Upper lobe of left lung (tissue), 6 donors: ENCODE measurements around the gene EDC3. TPM values are rescaled to one million over a fixed set of nuclear protein-coding genes. Genes with fewer than 3 reads are reported as not detected.
A peak's percentile ranks its signal among the peaks of the same experiment; 100 is the strongest.

Experiments used
- ATAC-seq, 2 donors: fragments of 200-7000 bp; cut with Tn5 transposase; one replicate each; pipeline ENCODE4 v1.9.1; 2022; ENCODE audit warnings: mild to moderate bottlenecking in 2 of 2, moderate library complexity in 2 of 2; ENCODE audit not compliant: low FRiP score in 2 of 2
- DNase-seq, 2 donors: peaks; one replicate each; pipeline ENCODE4 v3.0.0-alpha.2; 2019 to 2020
- H3K27ac ChIP-seq, 4 donors: fragments of 200-600 bp; sonication (generic); one replicate each; pipeline ENCODE4 v1.5.1; 2016 to 2019
- H3K27me3 ChIP-seq, 4 donors: fragments of 200-600 bp; sonication (generic); one replicate each; pipeline ENCODE4 v1.5.1; 2017 to 2019
- H3K36me3 ChIP-seq, 4 donors: fragments of 200-600 bp; sonication (generic); one replicate each; pipeline ENCODE4 v1.5.1; 2016 to 2019
- H3K4me1 ChIP-seq, 4 donors: fragments of 200-600 bp; sonication (generic); one replicate each; pipeline ENCODE4 v1.5.1; 2018 to 2019
- H3K4me3 ChIP-seq, 4 donors: fragments of 200-600 bp; sonication (generic); one replicate each; pipeline ENCODE4 v1.5.1; 2017 to 2019; ENCODE audit warnings: mild to moderate bottlenecking in 2 of 4, moderate library complexity in 1 of 4
- H3K9me3 ChIP-seq, 4 donors: fragments of 200-600 bp; sonication (generic); one replicate each; pipeline ENCODE4 v1.5.1; 2018 to 2019
- CTCF ChIP-seq, 6 experiments: fragments of 450-650 bp in 4 of 6; fragments of 200-600 bp in 2 of 6; sonication (generic) in 2 of 6; IDR thresholded peaks; one replicate each; pipeline ENCODE4 v1.5.1; 2016 to 2019; ENCODE audit warnings: antibody characterized with exemption in 6 of 6
- EP300 ChIP-seq, 4 donors: sonication (generic); formaldehyde crosslinking; IDR thresholded peaks; one replicate each; pipeline ENCODE4 v1.5.1; 2017; ENCODE audit warnings: antibody characterized with exemption in 4 of 4, control low read depth in 2 of 4
- POLR2A ChIP-seq, 4 donors: fragments of 450-650 bp; IDR thresholded peaks; one replicate each; pipeline ENCODE4 v1.5.1; 2016 to 2017; ENCODE audit warnings: antibody characterized with exemption in 4 of 4, mild to moderate bottlenecking in 2 of 4
- POLR2AphosphoS5 ChIP-seq, 2 donors: sonication (generic); formaldehyde crosslinking; IDR thresholded peaks; one replicate each; pipeline ENCODE4 v1.5.1; 2017; ENCODE audit warnings: antibody characterized with exemption in 2 of 2
- WGBS, 2 donors: methylation state at CpG; one replicate each; pipeline ENCODE4 v1.1.5; 2017 to 2018; 5-methylcytosine and 5-hydroxymethylcytosine counted together
- total RNA-seq, 6 donors: library from RNA; depleted of rRNA in 4 of 6; stranded (reverse); fragments of >200 nt in 4 of 6; gene quantifications; one replicate each; pipeline versions ENCODE4 v1.1.0 to v1.2.1, GENCODE V29; 2016 to 2021
- donor health status: DM: no; HTN: no; CAD: no; lungs with moderate emphysema.
- donor health status: DM: no; HTN: yes; CAD: no; lungs with severe emphysema.

Gene EDC3
- total RNA-seq, 6 donors from 2014 or later = 16.7 to 43.0 (median 27.7) TPM

- peaks cover 0 to 14% (median 11%) of the 10 kb centered on the region in 4 donors for H3K4me1 ChIP-seq
- H3K4me3 ChIP-seq = no peak overlapping the region
- no peaks in the 10 kb centered on the region for H3K9me3 ChIP-seq
- ATAC-seq (no peak), DNase-seq (no peak)
- no peaks in the 10 kb centered on the region for H3K27me3 ChIP-seq
- 71 to 86% methylated on average over 3 of the region's 3 CpGs for WGBS, 2 donors
- peaks cover 53 to 99% (median 94%) of the 10 kb centered on the region in 4 donors for H3K36me3 ChIP-seq
- H3K27ac ChIP-seq = no peak overlapping the region
- TF ChIP-seq POLR2A (IDR thresholded peaks at IDR 0.05) (no peak), EP300 (IDR thresholded peaks at IDR 0.05) (no peak), CTCF (IDR thresholded peaks at IDR 0.05) (no peak), POLR2AphosphoS5 (IDR thresholded peaks at IDR 0.05) (no peak)
Measured at GRCh38 chr15:74628199-74628598, 67.6 kb downstream of the EDC3 start.

- peaks cover 54 to 99% (median 96%) of the 10 kb centered on the region in 4 donors for H3K36me3 ChIP-seq
- no peaks in the 10 kb centered on the region for H3K9me3 ChIP-seq
- peak overlapping the region in 2 of 4 donors; percentile 7 to 39 for H3K27ac ChIP-seq
- no peak overlapping the region for H3K4me3 ChIP-seq
- ATAC-seq (no peak), DNase-seq (no peak)
- 83 to 84% methylated on average over 1 to 5 of the region's 5 CpGs for WGBS, 2 donors
- H3K27me3 ChIP-seq = no peaks in the 10 kb centered on the region
- TF ChIP-seq CTCF (IDR thresholded peaks at IDR 0.05) (no peak), EP300 (IDR thresholded peaks at IDR 0.05) (no peak), POLR2AphosphoS5 (IDR thresholded peaks at IDR 0.05) (no peak), POLR2A (IDR thresholded peaks at IDR 0.05) (no peak)
- peaks cover 0 to 18% (median 13%) of the 10 kb centered on the region in 4 donors for H3K4me1 ChIP-seq
Measured at GRCh38 chr15:74627766-74628165, 68.1 kb downstream of the EDC3 start.

GRCh38 chr15:74626752-74627692 is 68.8 kb downstream of the EDC3 start:
- Histone ChIP-seq H3K9me3 (no peaks in the 10 kb centered on the region), H3K27ac (peak overlapping the region in 2 of 4 donors; percentile 7 to 39), H3K27me3 (no peaks in the 10 kb centered on the region), H3K36me3 (peaks cover 61 to 99% (median 97%) of the 10 kb centered on the region in 4 donors), H3K4me1 (peaks cover 0 to 19% (median 13%) of the 10 kb centered on the region in 4 donors), H3K4me3 (no peak overlapping the region)
- TF ChIP-seq EP300 (IDR thresholded peaks at IDR 0.05) (no peak), POLR2A (IDR thresholded peaks at IDR 0.05) (no peak), POLR2AphosphoS5 (IDR thresholded peaks at IDR 0.05) (no peak), CTCF (IDR thresholded peaks at IDR 0.05) (no peak)
- WGBS, 2 donors = 83 to 88% methylated on average over 8 to 10 of the region's 10 CpGs
- no peak for DNase-seq
- no peak for ATAC-seq

GRCh38 chr15:74626336-74626735 is 69.5 kb downstream of the EDC3 start:
- DNase-seq (no peak), ATAC-seq (no peak)
- Histone ChIP-seq H3K36me3 (peaks cover 68 to 100% (median 99%) of the 10 kb centered on the region in 4 donors), H3K27ac (peak overlapping the region in 1 of 4 donors; percentile 38), H3K4me3 (no peak overlapping the region), H3K27me3 (no peaks in the 10 kb centered on the region), H3K9me3 (no peaks in the 10 kb centered on the region), H3K4me1 (peaks cover 0 to 19% (median 14%) of the 10 kb centered on the region in 4 donors)
- TF ChIP-seq POLR2A (IDR thresholded peaks at IDR 0.05) = no peak
- 93 to 95% methylated on average over 3 to 7 of the region's 7 CpGs for WGBS, 2 donors

- Histone ChIP-seq H3K4me1 (peaks cover 0 to 26% (median 19%) of the 10 kb centered on the region in 4 donors), H3K27ac (peak overlapping the region in 1 of 4 donors; percentile 55), H3K27me3 (no peaks in the 10 kb centered on the region), H3K4me3 (no peak overlapping the region), H3K36me3 (peaks cover 71 to 100% (median 99%) of the 10 kb centered on the region in 4 donors), H3K9me3 (no peaks in the 10 kb centered on the region)
- TF ChIP-seq CTCF (IDR thresholded peaks at IDR 0.05) = no peak
- ATAC-seq = no peak
- DNase-seq = no peak
- 82 to 90% methylated on average over 6 of the region's 6 CpGs for WGBS, 2 donors
Measured at GRCh38 chr15:74625693-74626092, 70.1 kb downstream of the EDC3 start.
